GM20000 (cell line): ENCODE data around the gene CEP164.

Source experiments
- DNase-seq: peaks from one replicate; pipeline ENCODE4 v3.0.0; 2012; ENCODE audit warnings: low spot score
- TF ChIP-seq, protein P1 (sequence below): IDR thresholded peaks from 2 replicates; pipeline ENCODE4 v1.5.1; 2012; ENCODE audit warnings: mild to moderate bottlenecking, control low read depth; ENCODE audit errors: extremely low read depth, missing control alignments

The CEP164 gene

GRCh38 chr11:117369534-117369933 is 41.9 kb downstream of the CEP164 start:
- TF ChIP-seq, protein P1, sequence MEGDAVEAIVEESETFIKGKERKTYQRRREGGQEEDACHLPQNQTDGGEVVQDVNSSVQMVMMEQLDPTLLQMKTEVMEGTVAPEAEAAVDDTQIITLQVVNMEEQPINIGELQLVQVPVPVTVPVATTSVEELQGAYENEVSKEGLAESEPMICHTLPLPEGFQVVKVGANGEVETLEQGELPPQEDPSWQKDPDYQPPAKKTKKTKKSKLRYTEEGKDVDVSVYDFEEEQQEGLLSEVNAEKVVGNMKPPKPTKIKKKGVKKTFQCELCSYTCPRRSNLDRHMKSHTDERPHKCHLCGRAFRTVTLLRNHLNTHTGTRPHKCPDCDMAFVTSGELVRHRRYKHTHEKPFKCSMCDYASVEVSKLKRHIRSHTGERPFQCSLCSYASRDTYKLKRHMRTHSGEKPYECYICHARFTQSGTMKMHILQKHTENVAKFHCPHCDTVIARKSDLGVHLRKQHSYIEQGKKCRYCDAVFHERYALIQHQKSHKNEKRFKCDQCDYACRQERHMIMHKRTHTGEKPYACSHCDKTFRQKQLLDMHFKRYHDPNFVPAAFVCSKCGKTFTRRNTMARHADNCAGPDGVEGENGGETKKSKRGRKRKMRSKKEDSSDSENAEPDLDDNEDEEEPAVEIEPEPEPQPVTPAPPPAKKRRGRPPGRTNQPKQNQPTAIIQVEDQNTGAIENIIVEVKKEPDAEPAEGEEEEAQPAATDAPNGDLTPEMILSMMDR, result no peak
- no peak for DNase-seq

- TF ChIP-seq, protein P1, result no peak
- DNase-seq, result no peak
Measured at GRCh38 chr11:117371453-117371852, 43.8 kb downstream of the CEP164 start.

DNA sequence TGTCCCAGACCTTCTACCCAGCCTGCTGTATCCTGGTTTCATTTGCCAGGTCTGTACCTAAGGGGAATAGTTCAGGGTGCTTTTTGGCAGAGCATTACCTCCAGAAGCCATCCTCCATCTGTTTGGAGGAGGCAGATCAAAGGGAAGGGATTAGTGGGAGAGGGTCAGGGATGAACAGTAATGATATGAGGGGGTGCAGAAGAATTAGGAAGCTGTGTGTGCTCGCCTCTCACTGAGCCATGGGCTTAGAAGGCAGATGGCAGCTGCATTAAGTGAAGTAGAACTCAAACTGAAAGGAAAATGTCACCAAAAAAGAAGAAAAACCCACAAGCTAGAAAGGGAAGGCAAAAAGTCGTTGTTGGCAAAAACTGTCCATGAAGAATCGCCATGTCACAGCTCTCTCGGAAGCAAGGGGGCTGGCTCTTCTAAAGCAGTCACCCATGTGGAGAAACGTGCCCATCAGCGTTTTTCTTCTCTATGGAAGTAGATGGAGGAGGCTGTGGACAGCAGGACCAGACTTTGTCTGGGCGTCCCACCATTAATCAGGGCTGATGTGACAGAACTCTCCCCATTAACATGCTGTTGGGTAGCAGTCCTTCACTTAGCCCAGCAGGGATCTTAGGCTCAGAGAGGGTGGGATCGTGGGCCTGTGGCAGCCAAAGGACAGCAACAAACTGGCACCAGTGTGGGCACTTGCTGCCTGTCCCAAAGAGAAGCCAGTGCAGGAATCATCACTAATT is 46.8 kb downstream of the CEP164 start:
- TF ChIP-seq, protein P1, result no peak
- DNase-seq, result no peak

DNA sequence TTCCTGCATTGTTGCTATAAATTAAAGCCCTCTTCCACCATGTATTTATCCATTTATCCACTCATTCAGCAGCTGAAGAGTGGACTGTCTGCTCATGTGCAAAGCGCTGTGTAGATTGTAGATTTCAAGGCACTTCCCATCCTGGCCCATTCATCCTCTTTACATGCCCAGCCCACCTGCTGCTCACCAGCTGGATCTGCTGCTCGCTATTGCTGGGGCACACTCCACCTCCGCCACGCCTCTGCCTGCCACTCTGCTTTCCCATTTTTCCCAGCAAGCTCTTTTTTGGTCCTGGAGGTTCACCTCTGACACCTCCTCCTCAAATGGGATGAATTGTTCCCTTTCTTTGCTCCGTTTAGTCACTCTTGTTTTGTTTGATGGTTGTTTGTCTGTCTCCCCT is 48.3 kb downstream of the CEP164 start:
- TF ChIP-seq, protein P1, result no peak
- DNase-seq, result no peak

- no peak for DNase-seq
- TF ChIP-seq, protein P1, result no peak
Measured at GRCh38 chr11:117376517-117376916, 48.9 kb downstream of the CEP164 start.

DNA sequence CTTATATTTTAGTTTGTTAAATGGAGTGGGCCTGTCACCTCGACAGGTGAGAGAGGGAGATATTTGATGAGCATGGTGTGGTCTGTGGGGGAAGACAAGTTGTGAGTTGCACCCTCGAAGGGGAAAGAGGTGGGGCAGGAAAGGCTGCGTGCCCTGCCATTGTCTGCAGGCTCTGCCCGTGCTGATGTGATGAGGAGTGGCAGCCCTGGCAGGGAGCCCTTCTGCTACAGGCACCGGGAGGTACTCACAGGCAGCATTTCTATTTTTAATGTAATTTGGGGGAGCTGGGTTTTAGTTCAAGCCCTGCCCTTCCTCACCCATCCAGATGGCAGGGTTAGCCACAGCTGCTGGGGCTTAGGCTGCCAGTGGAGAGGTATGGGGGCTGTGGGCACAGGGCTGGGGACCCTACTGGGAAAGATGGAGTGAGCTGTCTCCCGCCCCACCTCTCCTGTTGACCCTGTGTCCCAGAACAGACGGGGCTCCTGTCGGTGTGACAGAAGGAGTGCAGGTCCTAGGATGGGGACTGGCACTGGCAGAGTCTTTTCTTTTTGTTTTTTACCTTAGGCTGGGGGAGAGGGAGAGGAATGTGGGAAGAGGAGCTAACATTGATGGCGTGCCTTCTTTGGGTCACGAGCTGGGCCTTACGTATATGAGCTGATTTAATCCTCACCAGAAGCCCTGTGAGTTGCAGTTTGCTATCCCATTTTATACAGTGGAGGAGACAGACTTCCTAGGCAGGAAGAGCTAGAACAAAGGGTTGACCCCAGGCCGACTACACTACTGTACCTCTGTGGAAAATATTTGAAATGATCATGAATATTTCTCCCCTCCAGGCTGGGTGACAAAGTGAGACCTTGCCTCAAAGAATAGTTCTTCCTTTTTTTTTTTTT is 51.6 kb downstream of the CEP164 start:
- DNase-seq, result no peak
- TF ChIP-seq, protein P1, result no peak

DNA sequence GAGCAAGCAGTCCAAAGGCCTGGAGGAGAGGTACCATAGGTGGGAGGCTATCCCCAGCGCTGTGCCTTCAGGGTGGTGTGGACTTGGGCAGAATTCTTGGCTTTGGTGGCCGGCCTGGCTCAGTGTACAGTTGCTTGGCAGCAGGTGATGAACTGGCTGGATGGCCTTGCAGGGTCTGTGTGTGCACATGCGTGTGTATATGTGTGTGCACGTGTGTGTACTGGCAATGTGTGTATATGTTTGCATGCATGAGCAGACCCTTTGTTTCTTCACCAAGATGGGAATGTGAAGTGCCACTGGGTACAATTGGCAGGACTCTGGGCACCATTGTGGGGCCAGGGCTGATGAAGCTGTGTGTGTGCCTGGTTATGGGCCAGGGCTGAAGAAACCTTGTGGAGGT is 53.0 kb downstream of the CEP164 start:
- TF ChIP-seq, protein P1, result no peak
- no peak for DNase-seq
